SK-N-SH treated with all-trans-retinoic acid at 6 μM for 48 hours (cell line): ENCODE data around the gene AKAP10.

Experiments
- ATAC-seq: fragments of 200-7000 bp; cut with Tn5 transposase; 3 replicates; pipeline ENCODE4 v1.9.1; 2020; ENCODE audit warnings: mild to moderate bottlenecking, moderate library complexity
- ARNTL ChIP-seq: fragments of 450-650 bp; formaldehyde crosslinking; IDR thresholded peaks from 2 replicates; pipeline ENCODE4 v1.5.0; 2020; ENCODE audit warnings: low read depth, mild to moderate bottlenecking, moderate library complexity, borderline replicate concordance
- BACH2 ChIP-seq: fragments of 250-450 bp; sonication (Bioruptor Pico); IDR thresholded peaks from 2 replicates; pipeline ENCODE4 v1.9.0; 2021; ENCODE audit warnings: mild to moderate bottlenecking, borderline replicate concordance
- CSDC2 ChIP-seq: fragments of 250-450 bp; sonication (Bioruptor Pico); IDR thresholded peaks from 2 replicates; pipeline ENCODE4 v1.5.0; 2020; ENCODE audit warnings: mild to moderate bottlenecking, moderate library complexity
- ESRRG ChIP-seq: fragments of 250-450 bp; sonication (Bioruptor Pico); IDR thresholded peaks from 2 replicates; pipeline ENCODE4 v1.6.1; 2021; ENCODE audit warnings: mild to moderate bottlenecking
- GLIS3 ChIP-seq: fragments of 250-450 bp; sonication (Bioruptor Pico); IDR thresholded peaks from 2 replicates; pipeline ENCODE4 v1.5.0; 2020; ENCODE audit warnings: mild to moderate bottlenecking, moderate library complexity
- ISL1 ChIP-seq: fragments of 250-450 bp; sonication (Bioruptor Pico); IDR thresholded peaks from 2 replicates; pipeline ENCODE4 v2.1.2; 2022; ENCODE audit warnings: mild to moderate bottlenecking, moderate library complexity
- OSR1 ChIP-seq: fragments of 250-450 bp; sonication (Bioruptor Pico); IDR thresholded peaks from 2 replicates; pipeline ENCODE4 v1.8.0; 2022; ENCODE audit warnings: moderate library complexity, mild to moderate bottlenecking, inconsistent platforms
- PPARA ChIP-seq: fragments of 250-450 bp; sonication (Bioruptor Pico); IDR thresholded peaks from 2 replicates; pipeline ENCODE4 v1.5.0; 2020; ENCODE audit warnings: mild to moderate bottlenecking, borderline replicate concordance
- RARB ChIP-seq: fragments of 250-450 bp; sonication (Bioruptor Pico); IDR thresholded peaks from 2 replicates; pipeline ENCODE4 v1.8.0; 2021; ENCODE audit warnings: mild to moderate bottlenecking, moderate library complexity
- SNAI2 ChIP-seq: fragments of 250-450 bp; sonication (Bioruptor Pico); IDR thresholded peaks from 2 replicates; pipeline ENCODE4 v1.5.0; 2020; ENCODE audit warnings: mild to moderate bottlenecking, moderate library complexity
- TOX ChIP-seq: fragments of 250-450 bp; sonication (Bioruptor Pico); IDR thresholded peaks from 2 replicates; pipeline ENCODE4 v1.8.0; 2021; ENCODE audit warnings: mild to moderate bottlenecking, moderate library complexity, borderline replicate concordance
- ZFP3 ChIP-seq: fragments of 250-450 bp; sonication (Bioruptor Pico); IDR thresholded peaks from 2 replicates; pipeline ENCODE4 v1.5.0; 2020; ENCODE audit warnings: mild to moderate bottlenecking, moderate library complexity
- ZNF70 ChIP-seq: fragments of 450-650 bp; formaldehyde crosslinking; IDR thresholded peaks from 2 replicates; pipeline ENCODE4 v1.5.0; 2020; ENCODE audit warnings: mild to moderate bottlenecking, moderate library complexity
- ZNF8 ChIP-seq: fragments of 450-650 bp; formaldehyde crosslinking; IDR thresholded peaks from 2 replicates; pipeline ENCODE4 v1.5.0; 2020; ENCODE audit warnings: mild to moderate bottlenecking, moderate library complexity
- TF ChIP-seq, protein P1 (sequence below): fragments of 250-450 bp; sonication (Bioruptor Pico); IDR thresholded peaks from 2 replicates; pipeline ENCODE4 v1.5.1; 2020; ENCODE audit warnings: low read depth, mild to moderate bottlenecking, moderate library complexity
- TF ChIP-seq, protein P2 (sequence below): fragments of 250-450 bp; sonication (Bioruptor Pico); IDR thresholded peaks from 2 replicates; pipeline ENCODE4 v1.8.0; 2020; ENCODE audit warnings: mild to moderate bottlenecking, moderate library complexity, borderline replicate concordance
- TF ChIP-seq, protein P3 (sequence below): fragments of 250-450 bp; sonication (Bioruptor Pico); IDR thresholded peaks from 2 replicates; pipeline ENCODE4 v1.5.1; 2021; ENCODE audit warnings: mild to moderate bottlenecking, moderate library complexity
- TF ChIP-seq, protein P4 (sequence below): fragments of 250-450 bp; sonication (Bioruptor Pico); IDR thresholded peaks from 2 replicates; pipeline ENCODE4 v1.5.0; 2020; ENCODE audit warnings: mild to moderate bottlenecking, moderate library complexity
- TF ChIP-seq, protein P5 (sequence below): fragments of 250-450 bp; sonication (Bioruptor Pico); IDR thresholded peaks from 2 replicates; pipeline ENCODE4 v1.8.0; 2021; ENCODE audit warnings: low read depth, mild to moderate bottlenecking, moderate library complexity, borderline replicate concordance

Gene AKAP10

DNA sequence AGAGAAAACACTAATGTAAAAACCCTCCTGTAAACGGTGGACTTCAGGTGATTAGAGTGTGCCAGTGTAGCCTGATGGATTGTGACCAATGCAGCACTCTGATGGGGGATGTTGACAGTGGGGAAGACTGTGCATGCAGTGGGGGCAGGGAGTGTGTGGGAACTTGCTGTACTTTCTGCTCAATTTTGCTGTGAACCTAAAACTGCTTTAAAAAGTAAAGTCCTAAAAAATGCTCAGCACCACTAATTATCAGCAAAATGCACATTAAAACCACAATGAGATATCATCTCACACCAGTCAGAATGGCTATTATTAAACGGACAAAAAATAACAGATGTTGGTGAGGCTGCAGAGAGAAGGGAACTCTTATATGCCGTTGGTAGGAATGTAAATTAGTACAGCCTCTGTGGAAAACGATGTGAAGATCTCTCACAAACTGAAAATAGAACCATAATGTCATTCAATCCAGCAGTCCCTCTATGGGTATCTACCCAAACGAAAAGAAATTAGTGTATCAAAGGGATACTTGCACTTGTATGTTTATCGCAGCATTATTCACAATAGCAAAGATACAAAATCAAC is 100.2 kb downstream of the AKAP10 start:
- no peak for TF ChIP-seq ZNF8
- TF ChIP-seq BACH2 (CRISPR knock-in tag), result no peak
- TF ChIP-seq PPARA (CRISPR knock-in tag), result no peak
- no peak for TF ChIP-seq GLIS3 (CRISPR knock-in tag)
- no peak for TF ChIP-seq ESRRG (CRISPR knock-in tag)
- TF ChIP-seq, protein P1, sequence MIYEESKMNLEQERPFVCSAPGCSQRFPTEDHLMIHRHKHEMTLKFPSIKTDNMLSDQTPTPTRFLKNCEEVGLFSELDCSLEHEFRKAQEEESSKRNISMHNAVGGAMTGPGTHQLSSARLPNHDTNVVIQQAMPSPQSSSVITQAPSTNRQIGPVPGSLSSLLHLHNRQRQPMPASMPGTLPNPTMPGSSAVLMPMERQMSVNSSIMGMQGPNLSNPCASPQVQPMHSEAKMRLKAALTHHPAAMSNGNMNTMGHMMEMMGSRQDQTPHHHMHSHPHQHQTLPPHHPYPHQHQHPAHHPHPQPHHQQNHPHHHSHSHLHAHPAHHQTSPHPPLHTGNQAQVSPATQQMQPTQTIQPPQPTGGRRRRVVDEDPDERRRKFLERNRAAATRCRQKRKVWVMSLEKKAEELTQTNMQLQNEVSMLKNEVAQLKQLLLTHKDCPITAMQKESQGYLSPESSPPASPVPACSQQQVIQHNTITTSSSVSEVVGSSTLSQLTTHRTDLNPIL (CRISPR knock-in tag), result no peak
- TF ChIP-seq OSR1 (CRISPR knock-in tag), result no peak
- TF ChIP-seq TOX (CRISPR knock-in tag), result no peak
- no peak for TF ChIP-seq ARNTL (CRISPR knock-in tag)
- TF ChIP-seq, protein P2, sequence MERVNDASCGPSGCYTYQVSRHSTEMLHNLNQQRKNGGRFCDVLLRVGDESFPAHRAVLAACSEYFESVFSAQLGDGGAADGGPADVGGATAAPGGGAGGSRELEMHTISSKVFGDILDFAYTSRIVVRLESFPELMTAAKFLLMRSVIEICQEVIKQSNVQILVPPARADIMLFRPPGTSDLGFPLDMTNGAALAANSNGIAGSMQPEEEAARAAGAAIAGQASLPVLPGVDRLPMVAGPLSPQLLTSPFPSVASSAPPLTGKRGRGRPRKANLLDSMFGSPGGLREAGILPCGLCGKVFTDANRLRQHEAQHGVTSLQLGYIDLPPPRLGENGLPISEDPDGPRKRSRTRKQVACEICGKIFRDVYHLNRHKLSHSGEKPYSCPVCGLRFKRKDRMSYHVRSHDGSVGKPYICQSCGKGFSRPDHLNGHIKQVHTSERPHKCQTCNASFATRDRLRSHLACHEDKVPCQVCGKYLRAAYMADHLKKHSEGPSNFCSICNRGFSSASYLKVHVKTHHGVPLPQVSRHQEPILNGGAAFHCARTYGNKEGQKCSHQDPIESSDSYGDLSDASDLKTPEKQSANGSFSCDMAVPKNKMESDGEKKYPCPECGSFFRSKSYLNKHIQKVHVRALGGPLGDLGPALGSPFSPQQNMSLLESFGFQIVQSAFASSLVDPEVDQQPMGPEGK (CRISPR knock-in tag), result no peak
- TF ChIP-seq, protein P3, sequence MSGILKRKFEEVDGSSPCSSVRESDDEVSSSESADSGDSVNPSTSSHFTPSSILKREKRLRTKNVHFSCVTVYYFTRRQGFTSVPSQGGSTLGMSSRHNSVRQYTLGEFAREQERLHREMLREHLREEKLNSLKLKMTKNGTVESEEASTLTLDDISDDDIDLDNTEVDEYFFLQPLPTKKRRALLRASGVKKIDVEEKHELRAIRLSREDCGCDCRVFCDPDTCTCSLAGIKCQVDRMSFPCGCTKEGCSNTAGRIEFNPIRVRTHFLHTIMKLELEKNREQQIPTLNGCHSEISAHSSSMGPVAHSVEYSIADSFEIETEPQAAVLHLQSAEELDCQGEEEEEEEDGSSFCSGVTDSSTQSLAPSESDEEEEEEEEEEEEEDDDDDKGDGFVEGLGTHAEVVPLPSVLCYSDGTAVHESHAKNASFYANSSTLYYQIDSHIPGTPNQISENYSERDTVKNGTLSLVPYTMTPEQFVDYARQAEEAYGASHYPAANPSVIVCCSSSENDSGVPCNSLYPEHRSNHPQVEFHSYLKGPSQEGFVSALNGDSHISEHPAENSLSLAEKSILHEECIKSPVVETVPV, result no peak
- no peak for TF ChIP-seq ZFP3 (CRISPR knock-in tag)
- no peak for TF ChIP-seq SNAI2 (CRISPR knock-in tag)
- TF ChIP-seq, protein P4, sequence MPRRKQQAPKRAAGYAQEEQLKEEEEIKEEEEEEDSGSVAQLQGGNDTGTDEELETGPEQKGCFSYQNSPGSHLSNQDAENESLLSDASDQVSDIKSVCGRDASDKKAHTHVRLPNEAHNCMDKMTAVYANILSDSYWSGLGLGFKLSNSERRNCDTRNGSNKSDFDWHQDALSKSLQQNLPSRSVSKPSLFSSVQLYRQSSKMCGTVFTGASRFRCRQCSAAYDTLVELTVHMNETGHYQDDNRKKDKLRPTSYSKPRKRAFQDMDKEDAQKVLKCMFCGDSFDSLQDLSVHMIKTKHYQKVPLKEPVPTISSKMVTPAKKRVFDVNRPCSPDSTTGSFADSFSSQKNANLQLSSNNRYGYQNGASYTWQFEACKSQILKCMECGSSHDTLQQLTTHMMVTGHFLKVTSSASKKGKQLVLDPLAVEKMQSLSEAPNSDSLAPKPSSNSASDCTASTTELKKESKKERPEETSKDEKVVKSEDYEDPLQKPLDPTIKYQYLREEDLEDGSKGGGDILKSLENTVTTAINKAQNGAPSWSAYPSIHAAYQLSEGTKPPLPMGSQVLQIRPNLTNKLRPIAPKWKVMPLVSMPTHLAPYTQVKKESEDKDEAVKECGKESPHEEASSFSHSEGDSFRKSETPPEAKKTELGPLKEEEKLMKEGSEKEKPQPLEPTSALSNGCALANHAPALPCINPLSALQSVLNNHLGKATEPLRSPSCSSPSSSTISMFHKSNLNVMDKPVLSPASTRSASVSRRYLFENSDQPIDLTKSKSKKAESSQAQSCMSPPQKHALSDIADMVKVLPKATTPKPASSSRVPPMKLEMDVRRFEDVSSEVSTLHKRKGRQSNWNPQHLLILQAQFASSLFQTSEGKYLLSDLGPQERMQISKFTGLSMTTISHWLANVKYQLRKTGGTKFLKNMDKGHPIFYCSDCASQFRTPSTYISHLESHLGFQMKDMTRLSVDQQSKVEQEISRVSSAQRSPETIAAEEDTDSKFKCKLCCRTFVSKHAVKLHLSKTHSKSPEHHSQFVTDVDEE (CRISPR knock-in tag), result no peak
- TF ChIP-seq ZNF70 (CRISPR knock-in tag), result no peak
- TF ChIP-seq, protein P5, sequence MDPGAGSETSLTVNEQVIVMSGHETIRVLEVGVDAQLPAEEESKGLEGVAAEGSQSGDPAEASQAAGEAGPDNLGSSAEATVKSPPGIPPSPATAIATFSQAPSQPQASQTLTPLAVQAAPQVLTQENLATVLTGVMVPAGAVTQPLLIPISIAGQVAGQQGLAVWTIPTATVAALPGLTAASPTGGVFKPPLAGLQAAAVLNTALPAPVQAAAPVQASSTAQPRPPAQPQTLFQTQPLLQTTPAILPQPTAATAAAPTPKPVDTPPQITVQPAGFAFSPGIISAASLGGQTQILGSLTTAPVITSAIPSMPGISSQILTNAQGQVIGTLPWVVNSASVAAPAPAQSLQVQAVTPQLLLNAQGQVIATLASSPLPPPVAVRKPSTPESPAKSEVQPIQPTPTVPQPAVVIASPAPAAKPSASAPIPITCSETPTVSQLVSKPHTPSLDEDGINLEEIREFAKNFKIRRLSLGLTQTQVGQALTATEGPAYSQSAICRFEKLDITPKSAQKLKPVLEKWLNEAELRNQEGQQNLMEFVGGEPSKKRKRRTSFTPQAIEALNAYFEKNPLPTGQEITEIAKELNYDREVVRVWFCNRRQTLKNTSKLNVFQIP (CRISPR knock-in tag), result no peak
- TF ChIP-seq CSDC2 (CRISPR knock-in tag), result no peak
- TF ChIP-seq, all 23 proteins: peak for 0

DNA sequence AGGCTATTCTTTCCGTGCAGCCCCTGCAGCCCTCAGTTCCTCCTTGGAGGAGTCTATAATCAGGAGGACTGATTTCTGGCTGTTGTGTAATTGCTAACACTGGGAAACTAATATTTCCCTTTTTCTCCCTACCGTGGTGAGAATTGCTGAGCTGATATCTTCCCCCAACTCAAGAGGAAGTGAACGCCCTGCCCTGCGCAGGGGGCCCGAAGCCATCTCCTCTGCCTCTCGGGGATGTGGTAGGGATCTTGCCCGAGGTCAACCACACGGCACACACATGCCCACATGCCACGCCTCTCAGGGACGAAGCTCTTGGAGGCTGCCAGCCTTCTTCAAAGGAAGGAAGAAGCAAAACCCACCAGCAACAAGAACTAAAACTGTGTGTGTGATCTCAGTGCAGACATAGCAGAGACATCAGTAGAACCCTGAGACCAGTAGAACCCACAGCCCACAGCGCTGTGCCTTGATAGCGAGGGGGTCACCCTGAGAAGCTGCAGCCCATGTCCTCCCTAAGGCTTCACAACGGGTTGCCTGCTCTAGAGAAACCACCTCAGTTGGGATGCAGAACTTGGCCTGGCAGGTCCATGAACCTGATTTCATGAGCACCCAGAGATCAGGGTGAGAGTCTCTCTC is 101.0 kb downstream of the AKAP10 start:
- no peak for ATAC-seq
- TF ChIP-seq, protein P5 (CRISPR knock-in tag), result no peak
- no peak for TF ChIP-seq ISL1 (CRISPR knock-in tag)
- TF ChIP-seq, protein P3, result no peak
- no peak for TF ChIP-seq RARB (CRISPR knock-in tag)
- no peak for TF ChIP-seq BACH2 (CRISPR knock-in tag)
- TF ChIP-seq, protein P1 (CRISPR knock-in tag), result no peak
- TF ChIP-seq ZFP3 (CRISPR knock-in tag), result no peak
- no peak for TF ChIP-seq CSDC2 (CRISPR knock-in tag)
- no peak for TF ChIP-seq ARNTL (CRISPR knock-in tag)

More for the DNA sequence above, 100.2 kb downstream of the AKAP10 start:
- ATAC-seq, result no peak; the same call in 2 of the 3 replicates
